ENCODE data around the gene PXT1.

GRCh38 chr6:36392621-36393020 is 50.0 kb downstream of the PXT1 start:
- TF ChIP-seq POLR2A (IDR thresholded peaks at IDR 0.05), result no peak
- TF ChIP-seq CTCF (IDR thresholded peaks at IDR 0.05), result no peak

All from testis (tissue), 2 donors.